Effector memory CD8-positive, alpha-beta T cell (primary cell): Measurements from ENCODE around the gene CNTN4.
"Not testable (repeated sequence)": the region's sequence is repeated elsewhere in the genome, so short reads cannot be mapped to it uniquely, and the experiment has no call there.

Experiments
- ATAC-seq: fragments of 150-1000 bp; cut with Tn5 transposase; replicated peaks from 2 replicates; pipeline ENCODE4 v1.10.0; 2021; ENCODE audit warnings: mild to moderate bottlenecking, moderate library complexity
- DNase-seq, 3 experiments: peaks; one replicate each; pipeline ENCODE4 v3.0.0; 2021
- H3K27ac Mint-ChIP-seq, 2 donors: one replicate each; pipeline ENCODE4 v1.8.0; 2022; ENCODE audit warnings: mild to moderate bottlenecking in 2 of 2, mixed read lengths in 2 of 2, moderate library complexity in 2 of 2
- H3K27me3 Mint-ChIP-seq, 2 donors: one replicate each; pipeline ENCODE4 v1.8.0; 2022; ENCODE audit warnings: mixed read lengths in 2 of 2
- H3K36me3 Mint-ChIP-seq: one replicate; pipeline ENCODE4 v1.8.0; 2022; ENCODE audit warnings: mild to moderate bottlenecking, moderate library complexity, mixed read lengths; ENCODE audit not compliant: insufficient read depth
- H3K4me1 Mint-ChIP-seq, 2 donors: one replicate each; pipeline ENCODE4 v1.8.0; 2022; ENCODE audit warnings: low read depth in 2 of 2, mixed read lengths in 2 of 2
- H3K4me3 Mint-ChIP-seq, 2 donors: one replicate each; pipeline ENCODE4 v1.8.0; 2022; ENCODE audit warnings: mild to moderate bottlenecking in 2 of 2, mixed read lengths in 2 of 2, moderate library complexity in 2 of 2
- H3K9me3 Mint-ChIP-seq, 2 donors: one replicate each; pipeline ENCODE4 v1.8.0; 2022; ENCODE audit warnings: mixed read lengths in 2 of 2

The CNTN4 gene

DNA sequence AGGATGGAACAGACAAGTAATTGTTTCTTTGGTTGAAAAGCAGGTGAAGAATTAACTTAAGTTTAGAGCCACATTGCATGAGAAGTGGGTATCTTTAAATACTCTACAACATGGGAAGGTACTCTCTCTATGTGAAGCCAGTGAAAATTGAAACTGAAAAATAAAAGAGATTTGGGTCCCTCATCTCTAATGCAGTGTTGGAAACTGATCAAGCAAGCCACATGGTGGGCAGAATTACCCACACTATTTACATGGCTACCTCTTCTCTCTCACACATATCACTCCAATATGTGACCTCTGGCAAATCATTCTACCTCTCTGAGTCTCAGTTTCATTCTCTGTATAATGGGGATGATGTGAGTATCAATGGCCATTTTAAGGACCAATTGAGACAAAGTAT lies 672.5 kb downstream of the CNTN4 start:
- peaks cover 5 to 16% of the 10 kb centered on the region in 2 donors for H3K27me3 Mint-ChIP-seq
- no peaks in the 10 kb centered on the region for H3K36me3 Mint-ChIP-seq
- no peaks in the 10 kb centered on the region for H3K4me1 Mint-ChIP-seq
- ATAC-seq (no peak), DNase-seq (no peak)
- H3K27ac Mint-ChIP-seq: no peak overlapping the region
- H3K9me3 Mint-ChIP-seq: peaks cover 0 to 3% of the 10 kb centered on the region in 2 donors
- H3K4me3 Mint-ChIP-seq: no peak overlapping the region

DNA sequence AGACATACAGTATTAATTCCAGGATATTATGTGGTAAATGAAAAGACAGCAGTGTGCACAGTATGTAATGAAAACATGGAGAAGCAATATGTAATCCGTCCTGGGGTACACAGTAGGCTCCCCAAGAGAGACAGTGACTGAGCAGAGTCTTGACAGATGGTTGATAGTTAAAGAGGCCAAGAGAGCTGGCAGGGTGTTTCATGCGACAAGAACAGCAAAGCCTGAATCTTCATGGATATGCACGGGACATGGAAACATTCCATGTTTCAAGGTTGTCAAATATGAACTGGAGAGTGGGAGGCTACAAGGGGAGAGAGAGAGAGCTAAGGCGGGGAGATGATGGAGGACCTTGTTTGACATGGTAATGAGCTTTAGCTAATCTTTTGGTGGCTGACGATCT lies 673.1 kb downstream of the CNTN4 start:
- H3K9me3 Mint-ChIP-seq: peaks cover 0 to 3% of the 10 kb centered on the region in 2 donors
- no peak overlapping the region for H3K4me3 Mint-ChIP-seq
- ATAC-seq (no peak), DNase-seq (no peak)
- no peak overlapping the region for H3K27ac Mint-ChIP-seq
- peaks cover 0 to 11% of the 10 kb centered on the region in 2 donors for H3K27me3 Mint-ChIP-seq
- H3K36me3 Mint-ChIP-seq: no peaks in the 10 kb centered on the region
- no peaks in the 10 kb centered on the region for H3K4me1 Mint-ChIP-seq

DNA sequence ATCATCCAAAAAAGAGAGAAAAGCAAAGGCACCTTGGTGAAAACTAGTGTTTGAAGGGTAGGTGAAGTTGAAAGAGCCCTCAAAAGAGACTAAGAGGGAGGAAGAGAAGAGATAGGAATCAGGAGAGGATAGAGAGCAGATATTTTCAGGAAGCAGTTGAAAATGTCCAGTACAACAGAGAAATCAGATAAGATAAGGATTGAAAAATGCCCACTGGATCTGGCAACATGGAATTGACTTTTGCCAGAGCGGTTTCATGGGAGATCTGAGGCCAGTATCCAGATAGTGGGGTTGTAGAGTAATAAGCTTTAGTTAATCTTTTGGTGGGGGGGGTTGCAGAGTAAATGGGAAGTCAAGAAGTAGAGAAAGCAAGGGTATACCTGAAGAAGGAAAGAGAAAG lies 674.1 kb downstream of the CNTN4 start:
- H3K4me1 Mint-ChIP-seq: no peaks in the 10 kb centered on the region
- no peak for DNase-seq
- no peak overlapping the region for H3K4me3 Mint-ChIP-seq
- no peak for ATAC-seq
- H3K9me3 Mint-ChIP-seq: peaks cover 0 to 4% of the 10 kb centered on the region in 2 donors
- peaks cover 0 to 11% of the 10 kb centered on the region in 2 donors for H3K27me3 Mint-ChIP-seq
- H3K36me3 Mint-ChIP-seq: no peaks in the 10 kb centered on the region
- no peak overlapping the region for H3K27ac Mint-ChIP-seq

DNA sequence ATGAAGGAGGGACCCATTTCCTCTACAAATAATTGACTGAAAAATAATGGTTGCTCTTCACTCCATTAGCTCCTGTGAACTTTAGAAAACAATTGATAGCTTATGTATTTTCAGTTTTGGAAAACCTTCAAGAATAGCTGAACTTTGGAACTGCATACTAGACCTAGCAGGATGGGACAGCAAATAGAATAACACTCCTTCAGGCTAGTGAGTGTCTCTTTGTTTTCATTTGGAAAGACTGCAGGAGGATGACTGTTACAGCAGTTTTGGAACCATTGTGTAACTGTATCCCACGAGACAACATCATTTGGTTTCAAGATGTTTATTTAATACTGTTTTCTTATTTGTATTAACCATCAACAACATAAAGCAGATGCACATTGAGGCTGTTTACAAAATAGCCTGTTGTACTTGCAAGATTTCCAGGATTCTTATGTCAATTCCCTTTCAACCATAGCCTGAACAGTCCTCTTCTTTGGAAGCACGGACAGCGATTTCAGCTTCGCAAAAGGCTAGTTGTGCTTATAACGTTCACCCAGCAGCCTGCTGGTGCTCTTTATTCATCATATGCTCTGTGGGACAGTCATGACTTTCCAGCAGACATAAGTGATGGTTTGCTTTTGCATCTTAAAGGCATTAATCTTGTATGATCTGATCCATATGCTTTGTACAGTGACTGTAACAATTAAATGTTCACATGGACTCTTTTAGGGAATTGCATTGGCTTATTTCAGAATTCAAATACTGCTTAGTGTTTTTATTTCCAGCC lies 676.0 kb downstream of the CNTN4 start:
- H3K4me3 Mint-ChIP-seq: no peak overlapping the region
- ATAC-seq (no peak), DNase-seq (no peak)
- no peaks in the 10 kb centered on the region for H3K4me1 Mint-ChIP-seq
- H3K27me3 Mint-ChIP-seq: peaks cover 0 to 11% of the 10 kb centered on the region in 2 donors
- peaks cover 0 to 4% of the 10 kb centered on the region in 2 donors for H3K9me3 Mint-ChIP-seq
- H3K27ac Mint-ChIP-seq: no peak overlapping the region
- peaks cover 2% of the 10 kb centered on the region for H3K36me3 Mint-ChIP-seq

DNA sequence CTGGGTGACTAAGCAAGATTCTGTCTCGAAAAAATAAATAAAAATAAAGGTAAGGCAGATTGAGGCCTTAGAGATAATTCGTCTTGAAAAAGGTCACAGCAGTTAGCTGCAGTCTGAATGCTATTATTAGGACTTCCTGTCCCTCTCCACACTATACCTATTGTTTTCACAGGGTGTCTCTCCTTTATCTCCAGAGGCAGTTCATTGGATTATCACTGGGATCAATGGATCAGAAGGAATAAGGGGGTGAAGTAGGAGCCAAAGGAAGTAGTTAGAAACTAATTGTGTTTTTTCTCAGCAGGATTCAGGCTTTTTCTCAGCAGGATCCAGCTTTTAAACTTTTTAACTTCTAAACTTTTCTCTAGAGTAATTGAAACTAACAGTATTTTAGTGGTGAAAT lies 684.6 kb downstream of the CNTN4 start:
- Mint-ChIP-seq H3K27ac (no peak overlapping the region), H3K9me3 (no peaks in the 10 kb centered on the region), H3K4me3 (no peak overlapping the region), H3K27me3 (peaks cover 0 to 6% of the 10 kb centered on the region in 2 donors), H3K36me3 (peaks cover 2% of the 10 kb centered on the region), H3K4me1 (no peaks in the 10 kb centered on the region)
- ATAC-seq (no peak), DNase-seq (no peak)

DNA sequence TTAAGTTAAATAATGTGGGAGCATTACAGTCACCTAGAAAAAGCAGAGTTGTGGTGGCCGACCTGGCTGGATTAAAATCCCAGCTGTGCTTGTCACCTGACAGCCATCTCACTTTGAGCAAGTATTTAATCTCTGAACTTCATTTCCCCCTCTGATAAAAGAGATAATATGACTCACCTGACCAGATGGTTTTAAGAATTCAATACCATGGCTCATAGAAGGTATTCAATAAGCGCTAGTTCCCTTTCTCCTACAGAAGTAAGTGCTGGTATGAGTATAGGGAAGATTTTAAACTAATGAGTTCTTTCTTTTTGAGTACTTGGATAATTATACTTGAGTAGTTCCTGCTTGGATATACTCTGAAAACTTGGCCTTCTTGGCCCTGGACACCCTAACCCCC lies 686.0 kb downstream of the CNTN4 start:
- DNase-seq (no peak), ATAC-seq (no peak)
- Mint-ChIP-seq H3K4me1 (no peaks in the 10 kb centered on the region), H3K9me3 (no peaks in the 10 kb centered on the region), H3K4me3 (no peak overlapping the region), H3K27me3 (peaks cover 0 to 6% of the 10 kb centered on the region in 2 donors), H3K27ac (no peak overlapping the region), H3K36me3 (no peaks in the 10 kb centered on the region)

DNA sequence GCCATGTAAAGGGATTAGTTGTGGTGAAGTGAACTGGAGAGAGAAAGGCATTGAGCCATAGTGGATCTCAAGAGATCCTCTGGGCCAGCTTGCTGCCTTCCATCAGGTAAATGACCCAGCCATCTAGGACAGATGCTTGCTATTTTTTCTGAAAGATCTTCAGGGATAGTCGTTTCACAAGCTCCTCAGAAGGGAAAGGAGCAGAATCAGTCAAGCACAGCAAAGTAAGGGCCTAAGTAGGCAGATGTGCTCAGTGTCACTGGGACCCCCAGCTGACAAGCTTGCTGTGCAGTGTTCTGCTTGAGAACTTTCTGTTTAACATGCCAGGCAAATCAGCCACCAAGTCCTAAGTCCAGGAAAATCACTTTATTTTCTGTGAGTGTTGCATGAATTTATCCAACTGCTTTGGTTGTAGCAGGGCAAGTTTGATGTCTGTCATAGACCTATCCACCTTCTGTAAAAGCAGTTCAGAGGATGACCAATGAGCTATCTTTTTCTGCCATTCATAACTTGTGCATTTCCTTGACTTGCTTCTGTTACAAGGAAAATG lies 691.7 kb downstream of the CNTN4 start:
- Mint-ChIP-seq H3K36me3 (no peaks in the 10 kb centered on the region), H3K4me1 (no peaks in the 10 kb centered on the region), H3K9me3 (no peaks in the 10 kb centered on the region), H3K27ac (no peak overlapping the region), H3K4me3 (no peak overlapping the region), H3K27me3 (peaks cover 0 to 6% of the 10 kb centered on the region in 2 donors)
- ATAC-seq (no peak), DNase-seq (no peak)

DNA sequence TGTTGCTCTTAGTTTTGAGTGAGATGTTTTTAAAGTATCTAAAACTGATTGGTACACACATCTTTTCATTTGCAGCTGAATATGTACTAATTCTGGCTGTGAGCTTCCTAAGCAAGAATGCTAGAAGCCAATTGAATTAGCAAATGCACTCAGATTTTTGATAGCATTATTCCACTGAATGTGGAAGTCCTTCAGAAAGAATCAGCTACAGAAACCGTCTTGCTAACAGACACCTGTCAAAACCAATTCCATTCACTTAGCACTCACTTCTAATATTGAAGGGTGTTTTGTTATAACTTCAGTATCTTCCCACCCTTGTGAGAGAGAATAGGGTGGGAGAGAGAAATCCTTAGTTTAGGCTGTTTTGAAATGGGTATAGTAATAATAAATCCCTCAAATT lies 693.8 kb downstream of the CNTN4 start:
- H3K4me1 Mint-ChIP-seq: no peaks in the 10 kb centered on the region
- no peak overlapping the region for H3K4me3 Mint-ChIP-seq
- H3K27ac Mint-ChIP-seq: no peak overlapping the region
- no peak for DNase-seq
- H3K36me3 Mint-ChIP-seq: no peaks in the 10 kb centered on the region
- no peaks in the 10 kb centered on the region for H3K9me3 Mint-ChIP-seq
- no peak for ATAC-seq
- H3K27me3 Mint-ChIP-seq: no peaks in the 10 kb centered on the region

DNA sequence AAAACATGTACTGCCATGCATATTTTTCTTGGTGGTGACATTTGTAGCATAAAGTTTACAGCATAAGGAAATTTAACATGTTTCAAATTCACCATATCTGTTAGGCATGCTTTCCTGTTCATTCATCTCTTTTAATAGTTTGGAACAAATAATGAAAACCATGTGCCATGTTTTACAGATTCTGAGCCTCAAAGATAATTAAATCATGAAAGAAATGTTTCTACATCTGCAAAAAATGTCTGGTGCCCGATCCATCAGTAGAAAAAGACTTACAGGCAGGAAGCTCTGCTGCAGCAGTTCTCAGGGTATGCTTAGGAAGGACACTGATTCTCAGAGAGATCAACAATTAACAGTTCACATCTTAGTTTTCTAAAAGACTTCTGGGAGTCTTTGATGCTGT lies 695.3 kb downstream of the CNTN4 start:
- Mint-ChIP-seq H3K9me3 (no peaks in the 10 kb centered on the region), H3K36me3 (no peaks in the 10 kb centered on the region), H3K4me3 (no peak overlapping the region), H3K27me3 (no peaks in the 10 kb centered on the region), H3K4me1 (peaks cover 0 to 1% of the 10 kb centered on the region in 2 donors), H3K27ac (no peak overlapping the region)
- DNase-seq (no peak), ATAC-seq (no peak)

DNA sequence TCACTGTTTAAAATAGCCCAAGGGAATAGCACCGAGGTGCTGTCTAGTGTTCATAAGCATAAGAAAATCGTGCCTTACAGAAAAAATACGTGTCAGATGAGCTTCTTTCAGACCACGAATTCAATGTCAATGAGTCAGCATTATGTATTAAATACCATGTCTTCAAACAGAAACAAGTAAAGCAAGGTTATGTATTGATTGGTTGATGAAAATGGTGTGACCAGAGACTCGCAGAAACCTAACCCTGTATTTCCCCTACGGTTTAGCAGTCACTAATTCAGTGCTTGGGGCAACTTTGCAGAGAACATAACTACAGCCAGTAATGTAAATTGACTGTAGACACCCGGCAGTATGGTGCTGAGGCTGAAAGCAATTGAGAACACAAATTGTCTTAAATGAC lies 703.8 kb downstream of the CNTN4 start:
- Mint-ChIP-seq H3K27ac (no peak overlapping the region), H3K4me1 (peaks cover 0 to 1% of the 10 kb centered on the region in 2 donors), H3K27me3 (peaks cover 16 to 17% of the 10 kb centered on the region in 2 donors), H3K9me3 (no peaks in the 10 kb centered on the region), H3K36me3 (no peaks in the 10 kb centered on the region), H3K4me3 (no peak overlapping the region)
- ATAC-seq (no peak), DNase-seq (no peak)

DNA sequence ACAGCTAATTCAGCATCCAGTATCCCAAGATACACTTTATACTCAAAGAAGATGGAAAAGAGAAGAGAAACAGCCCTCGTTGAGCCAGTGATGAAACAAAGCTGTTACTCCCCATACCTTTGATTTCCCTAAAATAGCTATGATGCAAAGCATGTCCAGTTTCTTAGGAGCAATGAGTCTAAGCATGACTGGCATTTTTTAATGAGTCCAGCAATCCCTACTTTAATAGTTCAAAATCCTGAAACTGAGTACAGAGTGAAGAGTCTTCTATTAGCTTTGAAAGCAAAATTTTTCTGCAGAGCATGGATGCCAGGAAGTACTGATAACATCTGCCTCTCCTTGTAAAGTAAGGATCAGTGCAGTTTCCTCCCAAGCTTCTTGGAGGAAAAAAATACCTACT lies 708.8 kb downstream of the CNTN4 start:
- peaks cover 10 to 28% of the 10 kb centered on the region in 2 donors for H3K27me3 Mint-ChIP-seq
- H3K36me3 Mint-ChIP-seq: no peaks in the 10 kb centered on the region
- H3K4me1 Mint-ChIP-seq: peaks cover 0 to 4% of the 10 kb centered on the region in 2 donors
- H3K27ac Mint-ChIP-seq: no peak overlapping the region
- DNase-seq: no peak
- no peak for ATAC-seq
- no peak overlapping the region for H3K4me3 Mint-ChIP-seq
- peaks cover 0 to 3% of the 10 kb centered on the region in 2 donors for H3K9me3 Mint-ChIP-seq

DNA sequence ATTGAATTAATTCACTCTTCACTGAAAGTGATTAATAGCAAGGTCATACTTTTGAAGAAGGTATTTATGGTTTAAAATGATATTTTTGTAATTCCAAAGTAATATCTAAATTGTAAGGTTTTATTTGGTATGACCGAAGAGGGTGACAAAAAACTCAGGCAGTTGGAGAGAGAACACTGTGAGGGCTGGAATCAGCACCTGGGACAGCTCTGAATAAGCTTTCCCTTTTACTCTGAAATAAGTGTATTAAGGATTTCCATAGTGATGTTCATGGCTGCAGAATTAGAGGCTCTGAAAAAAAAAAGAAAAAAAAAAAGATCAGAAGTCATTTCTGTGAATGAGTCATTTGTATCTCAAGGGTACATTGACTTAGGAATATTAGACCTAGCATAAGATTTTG lies 712.1 kb downstream of the CNTN4 start:
- ATAC-seq (no peak), DNase-seq (no peak)
- no peaks in the 10 kb centered on the region for H3K36me3 Mint-ChIP-seq
- peaks cover 0 to 3% of the 10 kb centered on the region in 2 donors for H3K9me3 Mint-ChIP-seq
- H3K27ac Mint-ChIP-seq: no peak overlapping the region
- H3K27me3 Mint-ChIP-seq: peaks cover 18 to 34% of the 10 kb centered on the region in 2 donors
- peaks cover 0 to 4% of the 10 kb centered on the region in 2 donors for H3K4me1 Mint-ChIP-seq
- no peak overlapping the region for H3K4me3 Mint-ChIP-seq

DNA sequence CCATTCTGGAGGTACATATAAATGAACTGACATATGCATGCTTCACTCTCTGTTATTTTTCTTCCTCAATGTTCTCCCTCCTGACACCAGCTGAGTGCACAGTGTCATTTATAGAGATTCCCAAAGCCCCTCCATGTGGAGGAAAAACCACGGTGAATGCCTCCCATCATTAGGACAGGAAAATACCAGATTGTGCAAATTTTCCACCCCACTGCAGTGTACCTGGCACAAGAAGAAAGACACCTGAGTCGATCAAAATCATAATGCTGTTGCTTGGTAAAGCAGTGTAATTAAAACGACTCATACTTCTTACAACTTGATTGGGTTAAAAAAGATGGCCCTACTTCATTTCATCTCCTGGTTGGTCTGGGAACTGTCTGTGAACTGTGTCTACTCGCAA lies 720.9 kb downstream of the CNTN4 start:
- DNase-seq (no peak), ATAC-seq (no peak)
- H3K9me3 Mint-ChIP-seq: no peaks in the 10 kb centered on the region

DNA sequence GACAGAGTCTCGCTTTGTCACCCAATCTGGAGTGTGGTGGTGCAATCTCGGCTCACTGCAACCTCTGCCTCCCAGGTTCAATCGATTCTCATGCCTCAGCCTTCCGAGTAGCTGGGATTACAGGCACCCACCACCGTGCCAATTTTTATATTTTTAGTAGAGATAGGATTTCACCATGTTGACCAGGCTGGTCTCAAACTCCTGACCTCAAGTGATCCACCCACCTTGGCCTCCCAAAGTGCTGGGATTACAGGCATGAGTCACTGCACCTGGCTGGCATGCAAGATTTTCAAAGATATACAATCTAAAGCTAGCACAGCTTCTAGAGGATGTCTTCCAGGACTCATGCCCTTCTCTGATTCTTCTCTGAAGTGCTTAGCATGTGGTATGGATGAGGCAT lies 722.3 kb downstream of the CNTN4 start:
- H3K36me3 Mint-ChIP-seq, H3K4me3 Mint-ChIP-seq, H3K27ac Mint-ChIP-seq, H3K4me1 Mint-ChIP-seq, DNase-seq, H3K27me3 Mint-ChIP-seq, H3K9me3 Mint-ChIP-seq, ATAC-seq: not testable (repeated sequence)

More for the DNA sequence above, 720.9 kb downstream of the CNTN4 start:
- H3K36me3 Mint-ChIP-seq: no peaks in the 10 kb centered on the region
- no peak overlapping the region for H3K4me3 Mint-ChIP-seq
- H3K27me3 Mint-ChIP-seq: peaks cover 0 to 13% of the 10 kb centered on the region in 2 donors
- no peak overlapping the region for H3K27ac Mint-ChIP-seq
- no peaks in the 10 kb centered on the region for H3K4me1 Mint-ChIP-seq
